H1 (cell line): Measurements from ENCODE around the gene CSRNP3. TPM values are rescaled to one million over a fixed set of nuclear protein-coding genes. Genes with fewer than 3 reads are reported as not detected.

Source experiments
- GABPA ChIP-seq: IDR thresholded peaks from 2 replicates; pipeline ENCODE4 v1.6.1; 2011; ENCODE audit warnings: mild to moderate bottlenecking, low read length, moderate library complexity, borderline replicate concordance; ENCODE audit not compliant: insufficient read depth
- SP1 ChIP-seq: IDR thresholded peaks from 2 replicates; pipeline ENCODE4 v1.6.1; 2011; ENCODE audit warnings: low read depth, low read length
- polyA plus RNA-seq, 7 experiments: library from polyadenylated mRNA; depleted of rRNA in 3 of 7; stranded (reverse) in 5 of 7; unstranded in 2 of 7; fragments of >200 nt in 5 of 7; fragments of 200-250 nt in 2 of 7; gene quantifications; 1 replicate in 5 of 7; 2 replicates in 1 of 7; 4 replicates in 1 of 7; pipeline versions ENCODE4 v1.2.1 to v1.2.3, GENCODE V29; 2011 to 2013; ENCODE audit warnings: missing spikeins in 2 of 7, mixed read lengths in 2 of 7
- total RNA-seq: library from RNA; stranded (reverse); fragmentation: NEBNext Ultra II Directional; extraction: Animal tissue kit (Norgen Biotek cat#: 25700); gene quantifications from 2 replicates; pipeline ENCODE4 v1.2.1, GENCODE V29; 2021
- TF ChIP-seq, protein P1 (sequence below): fragments of 300-600 bp; sonication (generic); IDR thresholded peaks from 2 replicates; pipeline ENCODE4 v1.7.1; 2012; ENCODE audit warnings: low read length, moderate library complexity, mild to moderate bottlenecking, inconsistent platforms; ENCODE audit not compliant: insufficient replicate concordance

Gene CSRNP3
- total and polyA plus RNA-seq, 2 of the 8 experiments (the other 6 are each of a cell fraction or from before 2014, with no cell fraction given) = 1.3 to 6.5 TPM

DNA sequence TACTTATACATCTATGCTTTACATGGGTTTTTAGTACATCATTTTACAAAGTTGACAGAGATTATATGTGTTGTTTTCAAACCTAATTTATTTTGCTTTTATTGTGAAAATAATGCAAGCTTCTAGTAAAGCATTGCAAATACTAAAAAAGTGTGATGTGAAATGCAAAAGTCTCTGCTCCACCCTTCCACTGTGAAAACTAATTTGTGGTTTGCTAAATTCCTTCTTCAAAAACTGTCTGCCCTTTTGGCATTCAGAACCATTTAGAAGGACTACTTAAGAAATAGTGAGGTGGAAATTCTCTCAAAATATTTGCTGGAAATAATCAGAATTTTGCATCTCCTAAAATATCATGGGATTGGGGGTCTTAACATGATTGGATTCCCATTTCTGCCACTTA is 78.4 kb downstream of the CSRNP3 start (continued):
- TF ChIP-seq, protein P1, sequence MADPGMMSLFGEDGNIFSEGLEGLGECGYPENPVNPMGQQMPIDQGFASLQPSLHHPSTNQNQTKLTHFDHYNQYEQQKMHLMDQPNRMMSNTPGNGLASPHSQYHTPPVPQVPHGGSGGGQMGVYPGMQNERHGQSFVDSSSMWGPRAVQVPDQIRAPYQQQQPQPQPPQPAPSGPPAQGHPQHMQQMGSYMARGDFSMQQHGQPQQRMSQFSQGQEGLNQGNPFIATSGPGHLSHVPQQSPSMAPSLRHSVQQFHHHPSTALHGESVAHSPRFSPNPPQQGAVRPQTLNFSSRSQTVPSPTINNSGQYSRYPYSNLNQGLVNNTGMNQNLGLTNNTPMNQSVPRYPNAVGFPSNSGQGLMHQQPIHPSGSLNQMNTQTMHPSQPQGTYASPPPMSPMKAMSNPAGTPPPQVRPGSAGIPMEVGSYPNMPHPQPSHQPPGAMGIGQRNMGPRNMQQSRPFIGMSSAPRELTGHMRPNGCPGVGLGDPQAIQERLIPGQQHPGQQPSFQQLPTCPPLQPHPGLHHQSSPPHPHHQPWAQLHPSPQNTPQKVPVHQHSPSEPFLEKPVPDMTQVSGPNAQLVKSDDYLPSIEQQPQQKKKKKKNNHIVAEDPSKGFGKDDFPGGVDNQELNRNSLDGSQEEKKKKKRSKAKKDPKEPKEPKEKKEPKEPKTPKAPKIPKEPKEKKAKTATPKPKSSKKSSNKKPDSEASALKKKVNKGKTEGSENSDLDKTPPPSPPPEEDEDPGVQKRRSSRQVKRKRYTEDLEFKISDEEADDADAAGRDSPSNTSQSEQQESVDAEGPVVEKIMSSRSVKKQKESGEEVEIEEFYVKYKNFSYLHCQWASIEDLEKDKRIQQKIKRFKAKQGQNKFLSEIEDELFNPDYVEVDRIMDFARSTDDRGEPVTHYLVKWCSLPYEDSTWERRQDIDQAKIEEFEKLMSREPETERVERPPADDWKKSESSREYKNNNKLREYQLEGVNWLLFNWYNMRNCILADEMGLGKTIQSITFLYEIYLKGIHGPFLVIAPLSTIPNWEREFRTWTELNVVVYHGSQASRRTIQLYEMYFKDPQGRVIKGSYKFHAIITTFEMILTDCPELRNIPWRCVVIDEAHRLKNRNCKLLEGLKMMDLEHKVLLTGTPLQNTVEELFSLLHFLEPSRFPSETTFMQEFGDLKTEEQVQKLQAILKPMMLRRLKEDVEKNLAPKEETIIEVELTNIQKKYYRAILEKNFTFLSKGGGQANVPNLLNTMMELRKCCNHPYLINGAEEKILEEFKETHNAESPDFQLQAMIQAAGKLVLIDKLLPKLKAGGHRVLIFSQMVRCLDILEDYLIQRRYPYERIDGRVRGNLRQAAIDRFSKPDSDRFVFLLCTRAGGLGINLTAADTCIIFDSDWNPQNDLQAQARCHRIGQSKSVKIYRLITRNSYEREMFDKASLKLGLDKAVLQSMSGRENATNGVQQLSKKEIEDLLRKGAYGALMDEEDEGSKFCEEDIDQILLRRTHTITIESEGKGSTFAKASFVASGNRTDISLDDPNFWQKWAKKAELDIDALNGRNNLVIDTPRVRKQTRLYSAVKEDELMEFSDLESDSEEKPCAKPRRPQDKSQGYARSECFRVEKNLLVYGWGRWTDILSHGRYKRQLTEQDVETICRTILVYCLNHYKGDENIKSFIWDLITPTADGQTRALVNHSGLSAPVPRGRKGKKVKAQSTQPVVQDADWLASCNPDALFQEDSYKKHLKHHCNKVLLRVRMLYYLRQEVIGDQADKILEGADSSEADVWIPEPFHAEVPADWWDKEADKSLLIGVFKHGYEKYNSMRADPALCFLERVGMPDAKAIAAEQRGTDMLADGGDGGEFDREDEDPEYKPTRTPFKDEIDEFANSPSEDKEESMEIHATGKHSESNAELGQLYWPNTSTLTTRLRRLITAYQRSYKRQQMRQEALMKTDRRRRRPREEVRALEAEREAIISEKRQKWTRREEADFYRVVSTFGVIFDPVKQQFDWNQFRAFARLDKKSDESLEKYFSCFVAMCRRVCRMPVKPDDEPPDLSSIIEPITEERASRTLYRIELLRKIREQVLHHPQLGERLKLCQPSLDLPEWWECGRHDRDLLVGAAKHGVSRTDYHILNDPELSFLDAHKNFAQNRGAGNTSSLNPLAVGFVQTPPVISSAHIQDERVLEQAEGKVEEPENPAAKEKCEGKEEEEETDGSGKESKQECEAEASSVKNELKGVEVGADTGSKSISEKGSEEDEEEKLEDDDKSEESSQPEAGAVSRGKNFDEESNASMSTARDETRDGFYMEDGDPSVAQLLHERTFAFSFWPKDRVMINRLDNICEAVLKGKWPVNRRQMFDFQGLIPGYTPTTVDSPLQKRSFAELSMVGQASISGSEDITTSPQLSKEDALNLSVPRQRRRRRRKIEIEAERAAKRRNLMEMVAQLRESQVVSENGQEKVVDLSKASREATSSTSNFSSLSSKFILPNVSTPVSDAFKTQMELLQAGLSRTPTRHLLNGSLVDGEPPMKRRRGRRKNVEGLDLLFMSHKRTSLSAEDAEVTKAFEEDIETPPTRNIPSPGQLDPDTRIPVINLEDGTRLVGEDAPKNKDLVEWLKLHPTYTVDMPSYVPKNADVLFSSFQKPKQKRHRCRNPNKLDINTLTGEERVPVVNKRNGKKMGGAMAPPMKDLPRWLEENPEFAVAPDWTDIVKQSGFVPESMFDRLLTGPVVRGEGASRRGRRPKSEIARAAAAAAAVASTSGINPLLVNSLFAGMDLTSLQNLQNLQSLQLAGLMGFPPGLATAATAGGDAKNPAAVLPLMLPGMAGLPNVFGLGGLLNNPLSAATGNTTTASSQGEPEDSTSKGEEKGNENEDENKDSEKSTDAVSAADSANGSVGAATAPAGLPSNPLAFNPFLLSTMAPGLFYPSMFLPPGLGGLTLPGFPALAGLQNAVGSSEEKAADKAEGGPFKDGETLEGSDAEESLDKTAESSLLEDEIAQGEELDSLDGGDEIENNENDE = no peak
- no peak for TF ChIP-seq GABPA
- TF ChIP-seq SP1 = no peak
